Caco-2 (cell line): ENCODE measurements around the gene EFNA2. TPM values are rescaled to one million over a fixed set of nuclear protein-coding genes. Genes with fewer than 3 reads are reported as not detected.
"Not testable (repeated sequence)": the region's sequence is repeated elsewhere in the genome, so short reads cannot be mapped to it uniquely, and the experiment has no call there.

ENCODE experiments used
- BruUV-seq: library from RNA; stranded (reverse); fragments of 400-500 nt; replicated peaks from 2 replicates; lab custom pipeline; 2021; lab: Mats Ljungman, UMichigan
- CTCF ChIA-PET: fragments of 300-600 bp; sonication (Branson Sonifier 250); formaldehyde crosslinking; loops from one replicate; lab custom pipeline; 2022; ENCODE audit warnings: antibody characterized with exemption; lab: Charles Lee
- POLR2A ChIA-PET: fragments of 300-600 bp; sonication (Branson Sonifier 250); formaldehyde crosslinking; loops from one replicate; lab custom pipeline; 2022; ENCODE audit warnings: antibody characterized with exemption; lab: Charles Lee
- DNase-seq, 2 experiments: peaks; one replicate each; pipeline versions ENCODE4 v3.0.0 to v3.0.0-alpha.2; 2020 to 2022
- H3K27me3 ChIP-seq: replicated peaks from 2 replicates; pipeline ENCODE4 v1.6.0; 2011; ENCODE audit warnings: low read length; ENCODE audit not compliant: control insufficient read depth, insufficient read depth
- H3K36me3 ChIP-seq: 2 replicates; pipeline ENCODE4 v1.5.1; 2011; ENCODE audit warnings: low read length; ENCODE audit not compliant: control insufficient read depth, insufficient read depth
- H3K4me1 ChIP-seq: fragments of 250-450 bp; sonication (Bioruptor Pico); 2 replicates; pipeline ENCODE4 v1.5.1; 2020; ENCODE audit warnings: mild to moderate bottlenecking
- H3K4me3 ChIP-seq: 2 replicates; pipeline ENCODE4 v1.5.1; 2011; ENCODE audit warnings: low read depth, mild to moderate bottlenecking, control low read depth, low read length
- H3K9me3 ChIP-seq: fragments of 250-450 bp; sonication (Bioruptor Pico); 2 replicates; pipeline ENCODE4 v1.5.1; 2020; ENCODE audit warnings: mild to moderate bottlenecking, moderate library complexity
- H3K27ac Mint-ChIP-seq: one replicate; pipeline ENCODE4 v1.8.0; 2022; ENCODE audit warnings: mixed read lengths; ENCODE audit not compliant: unreplicated experiment
- H3K27me3 Mint-ChIP-seq: one replicate; pipeline ENCODE4 v1.8.0; 2022; ENCODE audit warnings: mixed read lengths; ENCODE audit not compliant: insufficient read depth, unreplicated experiment
- H3K36me3 Mint-ChIP-seq: one replicate; pipeline ENCODE4 v1.8.0; 2022; ENCODE audit warnings: mild to moderate bottlenecking, mixed read lengths; ENCODE audit not compliant: insufficient read depth, unreplicated experiment
- H3K4me1 Mint-ChIP-seq: one replicate; pipeline ENCODE4 v1.8.0; 2022; ENCODE audit warnings: low read depth, mixed read lengths; ENCODE audit not compliant: unreplicated experiment
- H3K4me3 Mint-ChIP-seq: one replicate; pipeline ENCODE4 v1.8.0; 2022; ENCODE audit warnings: mild to moderate bottlenecking, moderate library complexity, mixed read lengths; ENCODE audit not compliant: unreplicated experiment
- H3K9me3 Mint-ChIP-seq: one replicate; pipeline ENCODE4 v1.8.0; 2022; ENCODE audit warnings: mixed read lengths; ENCODE audit not compliant: unreplicated experiment
- intact Hi-C: fragments of 100-400 bp; cut with micrococcal nuclease; formaldehyde crosslinking; loops from one replicate; pipeline ENCODE4 v1.10.0; 2022; ENCODE audit not compliant: unreplicated experiment
- total RNA-seq: library from RNA; stranded (reverse); gene quantifications from 2 replicates; pipeline ENCODE4 v1.2.3, GENCODE V29; 2022
- TF ChIP-seq, protein P1 (sequence below), 2 experiments: fragments of 200-600 bp in 1 of 2; IDR thresholded peaks; 1 replicate in 1 of 2; 2 replicates in 1 of 2; pipeline versions ENCODE4 v1.5.1 to v1.8.0; 2011 to 2022; ENCODE audit warnings: antibody characterized with exemption in 1 of 2, control low read depth in 1 of 2, inconsistent platforms in 1 of 2, low read depth in 1 of 2, low read length in 1 of 2, mild to moderate bottlenecking in 1 of 2, moderate library complexity in 1 of 2; ENCODE audit not compliant: insufficient read depth in 1 of 2, severe bottlenecking in 1 of 2, unreplicated experiment in 1 of 2

Gene EFNA2
- total RNA-seq, 1 experiment from 2014 or later = 18.6 TPM

DNA sequence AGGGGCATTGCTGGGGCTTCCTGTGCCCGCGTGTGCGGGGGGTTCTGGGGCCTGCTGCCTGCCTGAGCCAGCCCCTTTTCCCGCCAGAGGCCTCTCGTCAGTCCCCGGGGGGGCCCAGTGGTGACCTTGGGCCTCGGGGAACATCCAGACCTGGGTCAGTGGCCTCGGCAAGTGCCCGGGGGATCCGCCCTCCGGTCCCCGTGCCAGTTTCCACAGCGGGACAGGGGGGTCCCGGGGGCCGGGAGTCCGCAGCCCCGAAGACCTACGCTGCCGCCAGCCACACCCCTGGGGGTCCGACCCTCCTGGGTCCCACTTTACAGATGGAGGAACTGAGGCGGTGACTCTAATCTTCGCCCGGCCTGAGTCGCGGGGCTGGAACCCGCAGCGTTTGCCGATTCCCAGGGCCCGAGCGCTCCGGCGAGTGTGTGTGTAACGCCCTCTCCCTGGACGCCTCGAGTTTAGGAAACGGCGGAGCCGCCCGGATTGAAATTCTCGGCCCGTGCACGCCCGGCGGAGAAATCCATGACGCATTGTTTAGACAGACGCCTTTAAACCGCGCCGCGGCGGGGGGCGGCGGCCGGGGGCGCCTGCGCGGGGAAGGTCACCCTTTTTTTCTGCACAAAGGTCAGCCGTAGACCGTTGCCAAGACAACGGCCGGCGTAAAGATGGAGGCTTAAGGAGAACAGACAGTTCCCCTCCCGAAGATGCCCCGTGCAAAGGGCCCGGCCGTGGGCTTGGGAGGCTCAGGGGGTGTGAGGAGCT lies 39.3 kb downstream of the EFNA2 start:
- H3K4me3 ChIP-seq = peak overlapping the region; percentile 57
- Mint-ChIP-seq H3K9me3 (no peaks in the 10 kb centered on the region), H3K27me3 (no peaks in the 10 kb centered on the region), H3K4me1 (peaks cover 14% of the 10 kb centered on the region), H3K27ac (peak overlapping the region; percentile 94), H3K4me3 (peak overlapping the region; percentile 73), H3K36me3 (peaks cover 7% of the 10 kb centered on the region)
- no peaks in the 10 kb centered on the region for H3K36me3 ChIP-seq
- intact Hi-C loops = no loop called here
- ChIA-PET CTCF (interaction anchor here (0.6 to 0.7 kb wide), 2 partner anchors 24 to 30 kb away, joined by 3 read pairs; a partner anchor contains a TSS), POLR2A (interaction anchor here (1.1 kb wide), 1 partner anchor 56 kb away, joined by 3 read pairs; the partner anchor contains the start of gene CIRBP)
- TF ChIP-seq, protein P1, sequence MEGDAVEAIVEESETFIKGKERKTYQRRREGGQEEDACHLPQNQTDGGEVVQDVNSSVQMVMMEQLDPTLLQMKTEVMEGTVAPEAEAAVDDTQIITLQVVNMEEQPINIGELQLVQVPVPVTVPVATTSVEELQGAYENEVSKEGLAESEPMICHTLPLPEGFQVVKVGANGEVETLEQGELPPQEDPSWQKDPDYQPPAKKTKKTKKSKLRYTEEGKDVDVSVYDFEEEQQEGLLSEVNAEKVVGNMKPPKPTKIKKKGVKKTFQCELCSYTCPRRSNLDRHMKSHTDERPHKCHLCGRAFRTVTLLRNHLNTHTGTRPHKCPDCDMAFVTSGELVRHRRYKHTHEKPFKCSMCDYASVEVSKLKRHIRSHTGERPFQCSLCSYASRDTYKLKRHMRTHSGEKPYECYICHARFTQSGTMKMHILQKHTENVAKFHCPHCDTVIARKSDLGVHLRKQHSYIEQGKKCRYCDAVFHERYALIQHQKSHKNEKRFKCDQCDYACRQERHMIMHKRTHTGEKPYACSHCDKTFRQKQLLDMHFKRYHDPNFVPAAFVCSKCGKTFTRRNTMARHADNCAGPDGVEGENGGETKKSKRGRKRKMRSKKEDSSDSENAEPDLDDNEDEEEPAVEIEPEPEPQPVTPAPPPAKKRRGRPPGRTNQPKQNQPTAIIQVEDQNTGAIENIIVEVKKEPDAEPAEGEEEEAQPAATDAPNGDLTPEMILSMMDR (IDR thresholded peaks at IDR 0.05; ENCODE audit: insufficient read depth in 1 of 2, low read depth in 1 of 2, low read length in 1 of 2, severe bottlenecking in 1 of 2, unreplicated experiment in 1 of 2) = no peak
- peaks cover 11% of the 10 kb centered on the region; the same call in 1 of the 2 replicates for H3K4me1 ChIP-seq
- BruUV-seq = TSS peak; percentile 74
- no peaks in the 10 kb centered on the region for H3K9me3 ChIP-seq
- no peaks in the 10 kb centered on the region for H3K27me3 ChIP-seq
- peak; percentile 88 to 91 for DNase-seq

DNA sequence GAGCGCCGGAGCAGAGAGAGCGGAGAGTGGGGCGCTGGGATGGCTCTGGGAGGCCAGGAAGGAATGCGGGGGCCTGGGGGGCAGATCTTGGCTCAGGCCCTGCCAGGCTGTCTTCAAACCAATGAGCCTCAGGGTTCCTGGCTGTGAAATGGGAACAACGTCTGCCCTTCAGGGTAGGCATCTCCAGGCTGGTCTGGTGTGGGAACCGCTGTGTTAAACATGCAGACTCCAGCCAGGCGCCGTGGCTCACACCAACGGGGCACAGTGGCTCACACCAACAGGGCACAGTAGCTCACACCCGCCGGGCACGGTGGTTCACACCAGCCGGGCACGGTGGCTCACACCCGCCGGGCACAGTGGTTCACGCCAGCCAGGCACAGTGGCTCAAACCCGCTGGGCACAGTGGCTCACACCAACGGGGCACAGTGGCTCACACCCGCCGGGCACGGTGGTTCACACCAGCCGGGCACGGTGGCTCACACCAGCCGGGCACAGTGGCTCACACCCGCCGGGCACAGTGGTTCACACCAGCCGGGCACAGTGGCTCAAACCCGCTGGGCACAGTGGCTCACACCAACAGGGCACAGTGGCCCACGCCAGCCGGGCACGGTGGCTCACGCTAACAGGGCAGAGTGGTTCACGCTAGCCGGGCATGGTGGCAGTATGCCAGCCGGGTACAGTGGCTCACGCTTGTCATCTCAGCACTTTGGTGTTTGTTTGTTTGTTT lies 40.1 kb downstream of the EFNA2 start:
- DNase-seq = no peak
- peak overlapping the region; percentile 73 for H3K4me3 Mint-ChIP-seq
- H3K27ac Mint-ChIP-seq = peak overlapping the region; percentile 94
- peaks cover 14% of the 10 kb centered on the region for H3K4me1 Mint-ChIP-seq
- peaks cover 7% of the 10 kb centered on the region for H3K36me3 Mint-ChIP-seq
- no peaks in the 10 kb centered on the region for H3K36me3 ChIP-seq
- no peaks in the 10 kb centered on the region for H3K9me3 Mint-ChIP-seq
- BruUV-seq = no TSS peak
- peak overlapping the region; percentile 57 for H3K4me3 ChIP-seq
- no peaks in the 10 kb centered on the region for H3K9me3 ChIP-seq
- CTCF ChIA-PET = interaction anchor here (0.6 to 0.7 kb wide), 2 partner anchors 24 to 29 kb away, joined by 3 read pairs; a partner anchor contains a TSS
- H3K27me3 ChIP-seq = no peaks in the 10 kb centered on the region
- intact Hi-C loops = no loop called here
- TF ChIP-seq, protein P1 (IDR thresholded peaks at IDR 0.05; ENCODE audit: insufficient read depth in 1 of 2, low read depth in 1 of 2, low read length in 1 of 2, severe bottlenecking in 1 of 2, unreplicated experiment in 1 of 2) = no peak
- H3K4me1 ChIP-seq = peaks cover 11% of the 10 kb centered on the region; the same call in 1 of the 2 replicates
- POLR2A ChIA-PET = no interaction called here
- no peaks in the 10 kb centered on the region for H3K27me3 Mint-ChIP-seq

DNA sequence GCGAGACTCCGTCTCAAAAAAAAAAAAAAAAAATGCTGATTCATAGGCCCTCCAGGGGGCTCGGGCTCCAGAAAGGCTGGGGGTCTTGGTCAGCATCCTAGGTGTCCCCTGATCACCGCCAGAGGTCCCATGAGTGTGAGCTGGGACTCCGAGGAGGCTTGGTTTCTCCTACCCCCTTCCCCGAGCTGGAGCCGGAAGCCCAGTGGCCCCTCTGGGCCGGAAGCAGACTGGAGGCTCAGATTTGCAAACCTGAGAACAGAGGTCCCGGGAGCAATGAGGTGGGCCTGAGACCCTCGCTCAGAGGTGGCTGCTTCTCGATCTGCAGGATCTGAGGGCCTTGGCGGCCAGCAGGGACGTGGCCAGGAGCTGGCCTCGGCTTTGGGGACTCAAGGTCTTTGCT lies 41.5 kb downstream of the EFNA2 start:
- peaks cover 7% of the 10 kb centered on the region; the same call in 1 of the 2 replicates for H3K4me1 ChIP-seq
- H3K27ac Mint-ChIP-seq = no peak overlapping the region
- no peak overlapping the region for H3K4me3 ChIP-seq
- TF ChIP-seq, protein P1 (IDR thresholded peaks at IDR 0.05; ENCODE audit: insufficient read depth in 1 of 2, low read depth in 1 of 2, low read length in 1 of 2, severe bottlenecking in 1 of 2, unreplicated experiment in 1 of 2) = no peak
- no peak for DNase-seq
- no peaks in the 10 kb centered on the region for H3K36me3 ChIP-seq
- BruUV-seq = no TSS peak
- CTCF ChIA-PET = no interaction called here
- H3K36me3 Mint-ChIP-seq = peaks cover 7% of the 10 kb centered on the region
- POLR2A ChIA-PET = no interaction called here
- no peak overlapping the region for H3K4me3 Mint-ChIP-seq
- H3K9me3 Mint-ChIP-seq = no peaks in the 10 kb centered on the region
- no peaks in the 10 kb centered on the region for H3K9me3 ChIP-seq
- H3K27me3 Mint-ChIP-seq = no peaks in the 10 kb centered on the region
- H3K4me1 Mint-ChIP-seq = peaks cover 8% of the 10 kb centered on the region
- intact Hi-C loops = no loop called here
- H3K27me3 ChIP-seq = no peaks in the 10 kb centered on the region

DNA sequence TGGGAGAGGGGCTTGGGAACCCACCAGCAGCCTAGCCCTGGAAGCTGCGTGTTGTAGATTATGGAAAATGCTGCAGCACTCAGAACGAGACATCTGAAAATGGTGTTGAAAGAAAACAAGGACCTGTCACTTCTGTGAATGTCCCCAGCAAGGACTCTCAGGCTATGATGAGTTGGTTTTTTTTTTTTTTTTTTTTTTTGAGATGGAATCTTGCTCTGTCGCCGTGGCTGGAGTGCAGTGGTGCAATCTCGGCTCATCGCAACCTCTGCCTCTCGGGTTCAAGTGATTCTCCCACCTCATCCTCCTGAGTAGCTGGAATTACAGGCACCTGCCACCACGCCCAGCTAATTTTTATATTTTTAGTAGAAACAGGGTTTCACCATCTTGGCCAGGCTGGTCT lies 46.5 kb downstream of the EFNA2 start:
- H3K4me1 ChIP-seq, H3K9me3 ChIP-seq, BruUV-seq, intact Hi-C loops, H3K27me3 ChIP-seq, H3K9me3 Mint-ChIP-seq, DNase-seq, H3K4me3 ChIP-seq, H3K4me3 Mint-ChIP-seq, H3K4me1 Mint-ChIP-seq, H3K27me3 Mint-ChIP-seq, H3K36me3 ChIP-seq, POLR2A ChIA-PET, H3K36me3 Mint-ChIP-seq, CTCF ChIA-PET, H3K27ac Mint-ChIP-seq: not testable (repeated sequence)
